ENCODE measurements around the gene DYNLL1. TPM values are rescaled to one million over a fixed set of nuclear protein-coding genes. Genes with fewer than 3 reads are reported as not detected.

The DYNLL1 gene
- total and polyA plus RNA-seq, 2 experiments from 2014 or later, result 310 to 868 TPM

GRCh38 chr12:120539303-120539702 is 43.4 kb downstream of the DYNLL1 start:
- peaks cover 2% of the 10 kb centered on the region; the same call in 1 of the 2 replicates for H3F3A ChIP-seq (replicated peaks; ENCODE audit: low read depth)
- H3K27ac ChIP-seq (ENCODE audit: low read depth), result no peak overlapping the region
- H3K4me1 ChIP-seq (ENCODE audit: insufficient read depth), result peaks cover 37% of the 10 kb centered on the region
- H3K36me3 ChIP-seq (ENCODE audit: insufficient read depth), result no peaks in the 10 kb centered on the region
- ATAC-seq (no peak), DNase-seq (ENCODE audit: low spot score) (no peak)
- Mint-ChIP-seq H3K36me3 (ENCODE audit: low read depth) (peaks cover 24% of the 10 kb centered on the region), H3K4me3 (no peak overlapping the region), H3K4me1 (peaks cover 27% of the 10 kb centered on the region), H3K27ac (no peak overlapping the region), H3K9me3 (no peaks in the 10 kb centered on the region), H3K27me3 (ENCODE audit: insufficient read depth, low read depth, poor library complexity) (peaks cover 2% of the 10 kb centered on the region)
- H2AFZ ChIP-seq, result no peak overlapping the region
- no peaks in the 10 kb centered on the region for H3K27me3 ChIP-seq (ENCODE audit: insufficient read depth)
- peaks cover 76% of the 10 kb centered on the region for H4K20me1 ChIP-seq (replicated peaks; ENCODE audit: insufficient read depth)
- H3K4me3 ChIP-seq, result no peak overlapping the region
- peaks cover 99% of the 10 kb centered on the region for H3K79me2 ChIP-seq (replicated peaks; ENCODE audit: insufficient read depth)
- H3K4me2 ChIP-seq, result no peak overlapping the region
- TF ChIP-seq EZH2phosphoT487 (IDR thresholded peaks at IDR 0.05; ENCODE audit: unreplicated experiment) (no peak), JUNB (IDR thresholded peaks at IDR 0.05; ENCODE audit: unreplicated experiment) (no peak), CREB1 (CRISPR knock-in tag; IDR thresholded peaks at IDR 0.05; ENCODE audit: low read depth) (no peak), POLR2AphosphoS5 (IDR thresholded peaks at IDR 0.05; ENCODE audit: low read depth) (no peak), NANOG (IDR thresholded peaks at IDR 0.05; ENCODE audit: borderline replicate concordance) (no peak), STAT1 (IDR thresholded peaks at IDR 0.05; ENCODE audit: unreplicated experiment) (no peak)
- TF ChIP-seq, protein P1, sequence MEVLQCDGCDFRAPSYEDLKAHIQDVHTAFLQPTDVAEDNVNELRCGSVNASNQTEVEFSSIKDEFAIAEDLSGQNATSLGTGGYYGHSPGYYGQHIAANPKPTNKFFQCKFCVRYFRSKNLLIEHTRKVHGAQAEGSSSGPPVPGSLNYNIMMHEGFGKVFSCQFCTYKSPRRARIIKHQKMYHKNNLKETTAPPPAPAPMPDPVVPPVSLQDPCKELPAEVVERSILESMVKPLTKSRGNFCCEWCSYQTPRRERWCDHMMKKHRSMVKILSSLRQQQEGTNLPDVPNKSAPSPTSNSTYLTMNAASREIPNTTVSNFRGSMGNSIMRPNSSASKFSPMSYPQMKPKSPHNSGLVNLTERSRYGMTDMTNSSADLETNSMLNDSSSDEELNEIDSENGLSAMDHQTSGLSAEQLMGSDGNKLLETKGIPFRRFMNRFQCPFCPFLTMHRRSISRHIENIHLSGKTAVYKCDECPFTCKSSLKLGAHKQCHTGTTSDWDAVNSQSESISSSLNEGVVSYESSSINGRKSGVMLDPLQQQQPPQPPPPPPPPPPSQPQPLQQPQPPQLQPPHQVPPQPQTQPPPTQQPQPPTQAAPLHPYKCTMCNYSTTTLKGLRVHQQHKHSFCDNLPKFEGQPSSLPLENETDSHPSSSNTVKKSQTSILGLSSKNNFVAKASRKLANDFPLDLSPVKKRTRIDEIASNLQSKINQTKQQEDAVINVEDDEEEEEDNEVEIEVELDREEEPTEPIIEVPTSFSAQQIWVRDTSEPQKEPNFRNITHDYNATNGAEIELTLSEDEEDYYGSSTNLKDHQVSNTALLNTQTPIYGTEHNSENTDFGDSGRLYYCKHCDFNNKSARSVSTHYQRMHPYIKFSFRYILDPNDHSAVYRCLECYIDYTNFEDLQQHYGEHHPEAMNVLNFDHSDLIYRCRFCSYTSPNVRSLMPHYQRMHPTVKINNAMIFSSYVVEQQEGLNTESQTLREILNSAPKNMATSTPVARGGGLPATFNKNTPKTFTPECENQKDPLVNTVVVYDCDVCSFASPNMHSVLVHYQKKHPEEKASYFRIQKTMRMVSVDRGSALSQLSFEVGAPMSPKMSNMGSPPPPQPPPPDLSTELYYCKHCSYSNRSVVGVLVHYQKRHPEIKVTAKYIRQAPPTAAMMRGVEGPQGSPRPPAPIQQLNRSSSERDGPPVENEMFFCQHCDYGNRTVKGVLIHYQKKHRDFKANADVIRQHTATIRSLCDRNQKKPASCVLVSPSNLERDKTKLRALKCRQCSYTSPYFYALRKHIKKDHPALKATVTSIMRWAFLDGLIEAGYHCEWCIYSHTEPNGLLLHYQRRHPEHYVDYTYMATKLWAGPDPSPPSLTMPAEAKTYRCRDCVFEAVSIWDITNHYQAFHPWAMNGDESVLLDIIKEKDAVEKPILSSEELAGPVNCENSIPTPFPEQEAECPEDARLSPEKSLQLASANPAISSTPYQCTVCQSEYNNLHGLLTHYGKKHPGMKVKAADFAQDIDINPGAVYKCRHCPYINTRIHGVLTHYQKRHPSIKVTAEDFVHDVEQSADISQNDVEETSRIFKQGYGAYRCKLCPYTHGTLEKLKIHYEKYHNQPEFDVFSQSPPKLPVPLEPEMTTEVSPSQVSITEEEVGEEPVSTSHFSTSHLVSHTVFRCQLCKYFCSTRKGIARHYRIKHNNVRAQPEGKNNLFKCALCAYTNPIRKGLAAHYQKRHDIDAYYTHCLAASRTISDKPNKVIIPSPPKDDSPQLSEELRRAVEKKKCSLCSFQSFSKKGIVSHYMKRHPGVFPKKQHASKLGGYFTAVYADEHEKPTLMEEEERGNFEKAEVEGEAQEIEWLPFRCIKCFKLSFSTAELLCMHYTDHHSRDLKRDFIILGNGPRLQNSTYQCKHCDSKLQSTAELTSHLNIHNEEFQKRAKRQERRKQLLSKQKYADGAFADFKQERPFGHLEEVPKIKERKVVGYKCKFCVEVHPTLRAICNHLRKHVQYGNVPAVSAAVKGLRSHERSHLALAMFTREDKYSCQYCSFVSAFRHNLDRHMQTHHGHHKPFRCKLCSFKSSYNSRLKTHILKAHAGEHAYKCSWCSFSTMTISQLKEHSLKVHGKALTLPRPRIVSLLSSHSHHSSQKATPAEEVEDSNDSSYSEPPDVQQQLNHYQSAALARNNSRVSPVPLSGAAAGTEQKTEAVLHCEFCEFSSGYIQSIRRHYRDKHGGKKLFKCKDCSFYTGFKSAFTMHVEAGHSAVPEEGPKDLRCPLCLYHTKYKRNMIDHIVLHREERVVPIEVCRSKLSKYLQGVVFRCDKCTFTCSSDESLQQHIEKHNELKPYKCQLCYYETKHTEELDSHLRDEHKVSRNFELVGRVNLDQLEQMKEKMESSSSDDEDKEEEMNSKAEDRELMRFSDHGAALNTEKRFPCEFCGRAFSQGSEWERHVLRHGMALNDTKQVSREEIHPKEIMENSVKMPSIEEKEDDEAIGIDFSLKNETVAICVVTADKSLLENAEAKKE (CRISPR knock-in tag; IDR thresholded peaks at IDR 0.05), result no peak
- TF ChIP-seq, protein P2, sequence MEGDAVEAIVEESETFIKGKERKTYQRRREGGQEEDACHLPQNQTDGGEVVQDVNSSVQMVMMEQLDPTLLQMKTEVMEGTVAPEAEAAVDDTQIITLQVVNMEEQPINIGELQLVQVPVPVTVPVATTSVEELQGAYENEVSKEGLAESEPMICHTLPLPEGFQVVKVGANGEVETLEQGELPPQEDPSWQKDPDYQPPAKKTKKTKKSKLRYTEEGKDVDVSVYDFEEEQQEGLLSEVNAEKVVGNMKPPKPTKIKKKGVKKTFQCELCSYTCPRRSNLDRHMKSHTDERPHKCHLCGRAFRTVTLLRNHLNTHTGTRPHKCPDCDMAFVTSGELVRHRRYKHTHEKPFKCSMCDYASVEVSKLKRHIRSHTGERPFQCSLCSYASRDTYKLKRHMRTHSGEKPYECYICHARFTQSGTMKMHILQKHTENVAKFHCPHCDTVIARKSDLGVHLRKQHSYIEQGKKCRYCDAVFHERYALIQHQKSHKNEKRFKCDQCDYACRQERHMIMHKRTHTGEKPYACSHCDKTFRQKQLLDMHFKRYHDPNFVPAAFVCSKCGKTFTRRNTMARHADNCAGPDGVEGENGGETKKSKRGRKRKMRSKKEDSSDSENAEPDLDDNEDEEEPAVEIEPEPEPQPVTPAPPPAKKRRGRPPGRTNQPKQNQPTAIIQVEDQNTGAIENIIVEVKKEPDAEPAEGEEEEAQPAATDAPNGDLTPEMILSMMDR (conservative IDR thresholded peaks at IDR 0.05; ENCODE audit: low read depth in 2 of 2), result no peak
- no peaks in the 10 kb centered on the region for H3K9me2 ChIP-seq (ENCODE audit: insufficient read depth)

Measured in GM23338 (cell line).